HG02981 (cell line): ENCODE data around the gene KIF21A.

Experiments
- ATAC-seq: cut with Tn5 transposase; IDR thresholded peaks from one replicate; pipeline ENCODE4 v1.9.1; 2021; ENCODE audit warnings: mild to moderate bottlenecking, moderate library complexity; ENCODE audit not compliant: unreplicated experiment

KIF21A gene

DNA sequence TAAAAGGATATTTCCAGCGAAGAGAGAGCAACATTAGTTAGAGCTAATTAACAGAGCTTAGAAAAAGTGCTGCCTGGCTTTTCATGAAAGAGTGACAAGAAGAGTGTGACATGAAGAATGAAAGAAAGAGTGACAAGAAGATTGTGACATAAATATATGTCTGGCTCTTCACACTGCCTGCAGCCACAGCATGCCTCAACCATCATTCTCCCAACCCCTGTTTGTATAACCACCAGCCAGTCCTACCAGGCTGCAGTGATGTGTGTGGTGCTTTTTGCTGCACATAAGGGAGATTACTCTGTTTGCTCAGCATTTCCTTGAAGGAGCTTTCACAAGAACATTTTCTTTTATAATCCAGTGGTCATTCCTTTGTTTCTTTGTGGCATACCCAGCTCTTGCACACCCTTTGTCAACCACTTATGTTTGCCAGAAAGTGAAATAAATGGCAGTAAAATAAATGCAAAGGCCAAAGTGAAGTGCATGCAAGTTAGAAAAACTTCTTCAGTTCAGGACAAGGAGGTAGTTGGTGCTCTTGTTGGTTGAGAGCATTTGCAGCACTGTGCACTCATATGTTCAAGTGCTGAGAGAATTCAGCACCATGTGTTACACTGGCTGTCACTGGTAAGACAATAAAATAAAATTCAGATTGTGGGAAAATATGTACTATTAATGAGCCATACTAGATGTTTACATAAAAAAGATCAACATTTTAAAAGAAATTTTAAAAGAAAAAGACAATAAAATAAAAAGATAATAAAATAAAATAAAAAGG, 50.6 kb downstream of the KIF21A start:
- no peak for ATAC-seq

DNA sequence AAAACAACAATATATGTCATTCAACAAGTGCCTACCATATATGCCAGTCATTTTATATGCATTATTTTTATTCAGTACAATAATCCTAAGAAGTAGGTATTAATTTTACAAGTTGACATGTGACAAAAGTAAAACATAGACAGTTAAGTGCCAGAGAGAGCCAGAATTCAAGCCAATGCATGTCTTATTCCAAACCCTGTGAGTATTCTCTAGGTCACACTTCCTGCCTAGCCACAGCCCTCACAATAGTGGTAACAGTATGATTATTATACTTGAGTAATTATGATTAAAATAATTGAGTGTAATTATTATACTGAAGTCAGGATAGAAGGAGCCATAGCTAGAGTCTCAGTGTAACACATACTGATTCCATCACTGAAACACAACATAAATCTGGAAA, 52.2 kb downstream of the KIF21A start:
- ATAC-seq = no peak

DNA sequence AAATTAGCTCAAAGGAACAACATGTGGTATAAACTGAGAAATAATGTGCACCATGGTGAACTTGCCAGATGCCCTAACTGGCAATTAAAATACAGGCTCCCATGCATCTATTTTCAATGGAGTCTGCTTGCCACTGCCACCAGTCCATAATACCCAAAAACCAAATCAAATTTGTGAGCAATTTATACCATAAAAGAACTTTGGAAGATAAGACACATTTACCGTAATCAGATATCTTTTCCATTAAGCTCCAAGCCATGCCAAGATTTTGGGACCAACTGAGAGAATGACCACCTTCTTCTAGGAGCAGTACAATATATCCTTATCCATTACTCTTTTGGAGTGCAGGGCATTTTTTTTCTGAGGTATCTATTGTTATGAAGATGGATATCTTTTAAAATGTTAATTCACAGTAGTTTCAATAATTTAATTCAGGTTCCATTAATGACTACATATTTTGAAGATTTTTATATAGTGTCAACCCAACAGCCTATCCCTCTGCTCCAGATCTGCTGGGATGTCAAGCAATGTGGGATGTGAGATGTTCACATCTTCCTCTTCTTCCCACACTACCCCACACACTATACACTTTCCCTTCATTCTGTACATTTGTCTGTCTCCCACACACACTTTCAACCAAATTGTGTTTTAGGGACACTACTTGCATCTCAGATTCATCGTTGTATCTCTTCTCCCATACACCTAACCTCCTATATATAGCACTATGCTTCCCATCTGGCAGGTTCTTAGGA, 53.3 kb downstream of the KIF21A start:
- no peak for ATAC-seq

DNA sequence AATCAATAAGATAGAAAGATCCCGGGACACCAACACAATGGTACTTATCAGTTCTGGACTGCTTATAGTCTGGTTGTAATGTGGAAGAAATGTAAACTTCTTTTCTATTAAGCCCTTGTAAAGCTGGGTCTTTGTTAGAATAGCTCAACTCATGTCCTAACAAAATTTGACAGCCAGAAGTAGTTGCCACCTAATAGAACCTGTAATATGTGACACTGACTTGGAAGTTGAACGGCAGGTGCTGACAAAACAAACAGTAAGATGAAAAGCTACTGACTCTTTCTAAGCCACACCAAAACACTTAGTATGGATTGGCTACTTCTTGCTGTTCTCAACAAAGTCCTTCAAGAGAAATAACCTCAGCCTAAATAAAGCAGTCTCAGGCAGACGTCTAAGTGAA, 56.6 kb downstream of the KIF21A start:
- ATAC-seq = no peak

DNA sequence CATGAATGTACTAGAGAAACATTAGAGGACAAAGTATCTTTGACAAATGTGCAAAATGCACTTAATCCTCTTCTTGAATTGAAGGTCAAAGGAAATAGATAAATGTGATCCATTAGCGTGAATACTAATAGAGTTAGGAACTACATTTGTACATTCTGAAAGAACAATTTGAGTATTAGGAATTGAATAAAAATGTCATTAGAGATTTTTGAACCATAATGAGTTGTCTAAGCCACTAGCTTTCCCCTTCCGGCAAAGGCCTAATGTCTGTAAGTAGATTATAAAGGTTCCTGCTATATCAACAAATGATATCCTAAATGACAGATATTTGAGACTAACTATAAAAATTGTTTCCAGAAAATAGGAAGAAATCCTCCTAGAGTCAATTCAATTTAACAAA, 59.8 kb downstream of the KIF21A start:
- ATAC-seq = no peak

DNA sequence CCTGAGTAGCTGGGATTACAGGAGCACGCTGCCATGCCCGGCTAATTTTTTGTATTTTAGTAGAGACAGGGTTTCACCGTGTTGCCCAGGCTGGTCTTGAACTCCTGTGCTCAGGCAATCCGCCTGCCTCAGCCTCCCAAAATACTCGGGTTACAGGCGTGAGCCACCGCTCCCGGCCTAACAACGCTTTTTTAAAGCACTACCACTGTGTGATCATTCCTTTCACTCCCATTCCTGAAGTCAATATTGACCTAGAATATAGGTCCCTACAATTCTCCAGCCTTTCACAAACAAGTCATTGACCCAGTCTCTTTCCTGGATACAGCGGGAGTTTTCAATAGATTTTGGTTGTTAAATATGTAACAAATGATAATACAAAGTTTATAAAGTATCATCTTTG, 62.8 kb downstream of the KIF21A start:
- no peak for ATAC-seq

DNA sequence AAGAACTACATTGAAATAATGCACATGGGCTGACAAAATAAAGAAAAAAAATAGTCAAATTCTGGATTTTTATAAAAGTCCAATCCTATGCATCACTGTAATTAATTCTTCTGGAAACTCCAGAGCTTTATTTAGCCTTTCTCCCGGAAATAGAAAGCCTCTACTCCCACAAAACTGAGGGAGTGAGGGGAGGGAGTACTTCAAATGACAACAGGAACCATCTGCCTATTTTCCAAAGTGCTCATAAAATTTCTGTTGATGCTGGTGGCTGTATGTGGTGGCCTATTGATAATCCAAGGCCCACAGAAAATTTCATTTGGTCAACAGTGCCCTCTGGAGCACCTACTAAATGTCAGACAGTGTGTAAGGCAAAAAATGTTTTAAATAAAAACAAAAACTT, 64.6 kb downstream of the KIF21A start:
- ATAC-seq = no peak

DNA sequence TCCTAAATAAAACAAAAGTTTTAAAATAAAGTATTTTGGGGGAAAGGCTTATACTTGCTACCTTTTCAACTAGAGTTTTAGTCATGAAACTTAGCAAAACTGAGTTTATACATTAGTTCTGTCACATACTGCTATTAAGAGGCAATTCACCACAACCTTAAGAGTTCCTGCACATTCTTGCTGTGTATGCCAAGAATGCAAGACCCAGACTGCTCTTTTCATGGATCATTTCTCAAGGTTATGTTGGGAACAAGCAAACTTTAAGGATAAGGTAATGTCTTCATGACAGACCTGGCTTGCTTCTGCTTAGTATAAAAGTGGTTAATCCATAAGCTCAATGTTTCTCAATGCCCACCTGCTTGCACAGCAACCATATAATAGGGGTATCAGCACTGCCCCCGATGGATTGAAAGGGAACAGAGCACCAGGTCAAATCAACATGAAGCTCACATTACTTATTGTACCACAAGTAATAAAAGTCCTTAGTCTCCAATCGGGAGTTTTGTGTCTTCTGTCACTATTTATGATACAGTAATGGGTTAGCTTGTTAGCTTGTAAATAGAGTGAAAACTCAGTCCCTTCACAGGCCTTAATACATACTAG, 67.6 kb downstream of the KIF21A start:
- ATAC-seq = no peak

DNA sequence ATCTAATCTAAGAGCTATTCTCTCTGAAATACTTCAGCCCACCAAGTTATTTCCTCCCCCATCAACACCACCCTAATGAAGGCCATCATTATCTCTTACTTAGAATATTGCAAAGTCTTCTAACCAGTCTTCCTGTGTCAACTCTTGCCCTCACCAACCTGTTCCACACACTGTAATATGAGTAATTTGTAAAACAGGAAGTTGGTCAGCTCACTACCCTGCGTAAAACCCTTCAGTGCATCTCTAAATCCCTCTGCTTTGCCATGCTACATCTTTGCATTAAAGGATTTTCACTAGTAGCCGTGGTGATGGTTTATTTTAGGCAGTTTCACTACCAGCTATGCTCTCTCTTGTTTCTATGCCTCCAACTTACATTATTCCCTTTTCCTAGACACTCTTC, 70.0 kb downstream of the KIF21A start:
- ATAC-seq = peak; percentile 76

DNA sequence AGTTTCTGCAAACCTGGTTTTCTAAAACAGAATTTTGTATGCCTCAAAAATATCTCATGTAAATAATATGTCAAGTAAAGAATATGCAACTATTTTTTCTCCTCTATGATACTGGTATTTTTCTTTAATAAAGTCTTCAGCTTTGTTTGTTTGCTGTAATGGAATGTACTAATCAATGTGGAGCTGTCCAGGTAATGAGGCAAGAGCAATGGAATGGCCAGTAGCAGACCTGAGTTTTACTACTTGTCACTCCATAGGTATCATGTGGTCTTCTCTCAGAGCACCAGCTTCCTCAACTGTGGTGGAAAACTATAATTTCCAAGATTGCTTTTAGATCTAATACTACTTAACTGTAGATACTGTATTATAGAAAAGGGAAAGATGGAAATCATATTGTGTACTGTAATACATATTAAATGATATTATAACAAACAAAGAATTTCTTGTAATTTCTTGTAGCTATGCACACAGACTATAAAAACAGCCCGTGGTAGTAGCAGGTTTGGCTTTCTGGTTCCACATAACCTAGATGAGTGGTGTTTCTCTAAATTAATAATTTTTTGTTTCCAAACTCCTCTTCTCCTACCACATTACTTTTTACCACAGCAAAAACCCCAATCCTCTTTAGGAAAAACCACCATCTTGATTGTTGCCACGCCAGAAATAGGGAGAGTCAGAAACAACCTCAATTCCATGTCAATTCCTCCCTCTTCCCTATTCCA, 70.6 kb downstream of the KIF21A start:
- no peak for ATAC-seq

DNA sequence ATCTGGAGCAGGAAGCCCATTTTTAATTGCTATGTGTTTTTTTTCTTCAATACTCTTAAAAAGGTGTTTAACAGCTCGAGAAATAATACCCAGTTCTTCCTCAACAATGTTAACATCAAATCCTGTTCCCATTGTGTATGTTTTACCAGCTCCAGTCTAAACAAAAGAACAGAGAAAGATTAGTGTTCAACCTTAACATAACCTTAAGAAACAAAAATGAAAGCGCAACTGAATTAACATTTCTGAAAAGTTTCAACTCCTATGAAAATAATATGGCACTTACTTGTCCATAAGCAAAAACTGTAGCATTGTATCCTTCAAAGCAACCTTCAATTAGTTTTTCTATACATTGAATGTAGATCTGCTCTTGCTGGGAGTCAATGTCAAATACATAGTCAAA, 73.2 kb downstream of the KIF21A start:
- no peak for ATAC-seq

DNA sequence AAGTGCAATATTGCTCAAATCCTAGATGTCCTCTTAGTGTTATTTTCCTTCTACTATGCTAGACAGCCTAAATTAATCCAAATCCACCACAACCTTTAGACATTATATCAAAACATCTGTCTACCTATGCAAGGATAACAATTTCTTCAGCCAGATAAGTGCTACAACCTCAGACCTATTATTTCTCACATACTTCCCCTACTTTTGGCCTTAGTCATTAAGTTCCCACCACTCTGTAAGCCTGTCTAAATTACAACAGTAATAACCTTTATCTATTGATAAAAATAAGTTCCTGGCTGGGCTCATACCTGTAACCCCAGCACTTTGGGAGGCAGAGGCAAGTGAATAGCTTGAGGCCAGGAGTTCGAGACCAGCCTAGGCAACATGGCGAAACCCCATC, 74.0 kb downstream of the KIF21A start:
- no peak for ATAC-seq

DNA sequence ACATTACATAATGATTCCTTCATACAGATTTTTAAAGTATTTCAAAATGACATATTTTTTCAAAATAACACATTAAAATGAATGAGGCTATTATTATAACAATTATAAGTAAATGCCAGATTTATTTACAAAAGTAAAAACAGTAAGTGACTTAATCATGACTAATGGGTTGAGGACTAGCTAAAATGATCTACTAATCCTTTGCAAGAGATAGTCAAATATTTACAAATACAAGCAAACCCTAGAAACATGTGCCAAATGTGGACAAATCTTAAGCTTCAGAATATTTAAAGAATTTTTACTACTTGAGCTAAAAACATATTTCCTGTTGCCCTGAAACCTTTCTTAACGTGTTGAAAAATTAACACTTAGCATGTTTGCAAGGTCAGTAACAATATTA, 74.8 kb downstream of the KIF21A start:
- ATAC-seq = no peak

DNA sequence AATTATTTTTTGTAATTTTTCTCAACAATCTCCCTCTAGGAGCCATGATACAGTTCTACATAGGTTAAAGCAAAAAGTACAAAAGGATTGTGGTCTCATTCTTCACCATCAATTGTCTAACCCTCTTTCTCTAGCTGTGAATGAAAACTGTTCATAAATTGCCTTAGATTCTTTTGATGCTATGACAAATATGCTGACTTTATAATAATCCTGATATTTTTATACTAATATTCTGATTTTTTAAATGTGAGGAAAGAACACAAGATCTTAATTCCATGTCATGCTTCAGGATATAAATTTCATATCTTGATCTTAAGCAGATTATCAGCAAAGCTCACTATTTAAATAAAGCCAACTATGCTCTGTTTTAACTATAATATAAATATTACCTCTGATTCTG, 75.4 kb downstream of the KIF21A start:
- ATAC-seq = no peak

DNA sequence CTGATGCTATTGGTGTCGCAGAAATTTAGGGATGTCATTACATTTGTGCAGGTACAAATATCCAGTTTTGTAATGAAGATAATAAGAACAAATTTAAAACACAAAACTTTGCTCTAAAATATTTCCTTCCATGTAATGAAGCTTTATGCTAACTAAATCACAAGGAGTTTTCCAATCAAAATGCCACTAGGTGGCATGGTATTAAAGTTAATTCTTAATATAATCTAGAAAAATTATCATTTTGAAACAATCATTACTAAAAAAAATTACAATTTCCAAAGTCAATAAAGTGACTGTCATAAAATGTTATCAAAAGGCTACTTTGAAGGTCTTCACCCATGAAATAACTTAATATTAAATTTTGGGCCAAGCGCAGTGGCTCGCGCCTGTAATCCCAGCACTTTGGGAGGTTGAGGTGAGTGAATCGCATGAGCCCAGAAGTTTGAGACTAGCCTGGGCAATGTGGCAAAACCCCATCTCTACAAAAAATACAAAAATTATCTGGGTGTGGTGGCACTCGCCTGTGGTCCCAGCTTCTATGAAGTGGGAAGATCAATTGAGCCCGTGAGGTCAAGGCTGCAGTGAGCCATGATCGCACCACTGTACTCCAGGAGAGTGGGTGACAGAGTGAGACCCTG, 77.4 kb downstream of the KIF21A start:
- ATAC-seq = no peak

DNA sequence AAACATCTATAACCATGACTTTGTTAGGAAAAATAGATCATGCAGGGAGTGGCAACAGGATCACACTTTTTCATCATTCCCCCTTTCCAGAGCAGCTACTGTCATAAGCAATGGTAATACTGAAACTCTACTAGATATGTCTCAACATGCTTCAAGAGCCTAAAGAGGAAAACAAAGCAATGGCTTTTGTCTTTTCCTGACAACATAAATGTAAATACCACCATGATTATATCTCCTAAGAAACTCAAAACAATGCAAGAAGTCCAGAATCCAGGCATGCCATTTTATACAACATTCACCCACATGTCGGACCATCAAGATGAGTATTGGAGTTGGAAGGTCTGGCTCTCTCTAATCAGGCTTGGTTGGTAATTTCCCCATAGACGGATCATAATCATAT, 78.7 kb downstream of the KIF21A start:
- no peak for ATAC-seq

DNA sequence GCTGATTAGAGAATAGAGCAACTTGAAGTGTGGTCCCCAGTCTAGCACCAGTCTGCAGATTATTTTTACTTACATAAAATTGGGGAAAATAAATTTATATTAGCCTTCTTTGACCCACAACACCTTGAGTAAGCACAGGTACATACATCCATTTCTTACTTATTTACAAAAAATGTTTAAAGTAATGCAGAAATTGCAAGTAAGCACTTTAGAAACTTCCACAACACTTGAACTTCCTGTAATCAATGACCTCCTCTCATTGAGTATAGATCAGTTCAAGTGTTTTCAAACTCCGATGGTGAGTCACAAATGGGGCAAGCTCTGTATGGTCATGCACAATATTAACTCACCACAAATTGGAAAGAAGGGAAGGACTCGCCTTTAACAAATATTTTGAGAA, 83.3 kb downstream of the KIF21A start:
- no peak for ATAC-seq

DNA sequence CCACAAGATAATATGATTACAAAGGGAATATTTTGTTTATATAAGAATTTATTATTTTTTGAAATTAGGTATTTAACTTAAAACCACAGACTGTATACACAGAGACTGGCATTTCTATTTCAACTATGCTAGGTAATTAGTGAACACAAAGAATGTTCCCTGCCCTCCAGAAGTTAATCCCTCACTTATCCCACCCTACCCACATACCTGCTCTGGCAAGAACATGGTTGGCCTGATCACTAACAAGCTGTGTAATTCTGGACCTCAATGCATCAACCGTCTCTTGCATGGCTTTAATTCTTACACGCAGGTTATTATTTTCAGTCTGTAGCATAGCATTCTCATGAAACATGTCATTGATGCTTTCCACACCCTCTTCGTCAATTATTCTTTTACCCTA, 85.9 kb downstream of the KIF21A start:
- no peak for ATAC-seq

DNA sequence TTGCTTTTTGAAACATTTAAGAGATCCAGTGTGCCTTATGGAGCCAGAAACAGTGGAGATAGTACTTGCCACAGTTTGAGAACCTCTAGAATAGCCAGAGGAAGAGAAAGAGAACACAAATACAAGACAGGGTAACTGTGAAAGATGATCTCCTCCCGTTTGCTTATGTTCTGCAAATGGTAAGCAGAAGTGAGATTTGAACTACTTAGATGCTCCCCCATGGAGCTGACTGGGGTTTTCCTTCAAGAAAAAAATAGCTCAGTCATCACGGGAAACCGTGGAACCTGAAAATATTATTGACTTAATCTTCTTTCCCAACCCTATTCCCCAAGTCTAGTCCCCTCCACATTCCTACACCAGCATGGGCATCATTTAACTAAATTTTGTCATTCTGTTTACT, 87.1 kb downstream of the KIF21A start:
- no peak for ATAC-seq

DNA sequence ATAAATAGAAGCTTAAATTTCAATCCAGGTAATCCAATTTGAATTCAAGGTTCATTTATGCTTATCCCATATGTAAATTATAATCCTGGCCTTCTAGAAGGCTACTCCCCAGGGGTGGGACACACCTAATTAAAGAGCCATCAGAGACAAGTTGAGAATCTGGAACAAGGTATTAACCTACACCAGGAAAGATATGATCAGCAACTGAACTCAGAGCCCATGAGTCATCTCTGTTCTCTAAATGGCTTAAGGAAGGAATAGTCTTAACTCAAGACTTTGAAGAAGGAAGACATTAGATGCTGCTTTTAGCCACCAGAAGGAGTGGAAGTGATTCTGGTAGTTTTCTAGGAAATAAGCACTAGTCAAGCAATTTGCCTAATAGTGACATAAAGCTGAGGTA, 88.0 kb downstream of the KIF21A start:
- no peak for ATAC-seq

DNA sequence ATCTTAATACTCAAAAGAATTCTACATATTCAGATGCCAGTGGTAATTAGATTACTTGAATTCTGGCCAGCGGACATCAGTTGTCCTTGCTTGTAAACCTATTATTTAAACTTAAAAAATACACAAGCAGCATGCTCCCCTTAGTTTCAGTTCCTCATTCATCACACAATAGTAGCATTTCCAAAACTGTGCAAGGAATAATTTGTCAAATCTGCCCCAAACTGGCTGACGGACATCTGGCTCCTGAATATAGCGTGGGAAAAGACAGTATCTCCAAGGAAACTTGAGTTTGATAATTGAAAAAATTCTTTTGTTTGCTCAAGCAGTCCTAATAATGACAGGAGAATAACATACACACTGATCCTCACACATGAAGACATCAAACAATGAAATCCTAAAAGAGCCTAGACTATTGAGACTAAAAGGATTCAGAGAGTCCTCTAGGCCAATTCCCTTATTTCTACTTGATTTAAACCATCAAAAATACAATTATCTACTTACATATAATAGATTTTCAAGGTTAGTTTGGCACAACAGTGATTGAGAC, 90.4 kb downstream of the KIF21A start:
- ATAC-seq = no peak
